Left renal cortex interstitium (tissue), 4 donors: ENCODE measurements around the gene MID1. TPM values are rescaled to one million over a fixed set of nuclear protein-coding genes. Genes with fewer than 3 reads are reported as not detected.

Source experiments
- DNase-seq, 4 donors: peaks; one replicate each; pipeline ENCODE4 v3.0.0-alpha.2; 2013; ENCODE audit warnings: low read depth in 4 of 4, low spot score in 2 of 4, missing footprints in 1 of 4
- polyA plus RNA-seq, 4 donors: library from polyadenylated mRNA; unstranded; fragments of 120-200 nt; gene quantifications; one replicate each; pipeline ENCODE4 v1.2.1, GENCODE V29; 2013; ENCODE audit not compliant: insufficient read length in 4 of 4

The MID1 gene
- polyA plus RNA-seq, 4 donors: 19.4 to 28.9 (median 25.5) TPM

DNA sequence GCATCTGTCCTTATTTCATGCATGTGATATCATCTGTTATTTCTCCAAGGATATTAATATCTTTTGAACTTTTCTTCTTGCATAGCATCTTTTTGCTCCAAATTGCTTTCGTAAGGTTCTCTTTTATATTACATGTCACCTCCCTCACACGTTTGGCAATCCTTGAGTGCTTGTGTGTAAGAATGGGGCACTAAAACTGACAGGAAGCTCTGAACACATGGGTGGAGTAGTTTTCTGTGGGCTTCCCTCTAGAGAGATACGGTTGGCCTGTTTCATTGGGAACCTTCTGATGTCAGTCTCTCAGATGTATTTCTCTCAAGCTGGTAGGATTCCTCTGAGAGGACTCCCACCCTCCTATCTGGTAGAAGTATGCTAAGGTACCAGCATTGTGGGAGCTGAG lies 223.0 kb downstream of the MID1 start:
- no peak for DNase-seq

DNA sequence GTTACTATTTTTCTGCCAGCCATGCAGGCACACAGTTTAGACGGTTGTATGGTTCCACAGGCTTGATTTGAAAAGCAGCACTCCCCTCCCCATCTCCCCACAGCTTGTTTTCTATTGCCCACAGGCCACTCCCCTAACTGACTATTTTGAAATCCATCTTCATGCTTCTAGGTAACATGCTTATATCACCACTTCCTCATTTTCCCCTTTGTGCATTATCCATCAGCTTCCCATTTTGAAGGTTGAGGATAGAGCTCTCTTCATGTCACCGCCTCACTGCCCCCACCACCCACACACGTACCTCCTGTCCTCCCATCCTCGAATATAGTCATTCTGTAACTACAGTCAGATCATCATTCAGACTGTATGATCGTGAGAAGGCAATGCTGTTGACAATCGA lies 224.7 kb downstream of the MID1 start:
- no peak for DNase-seq
